GM10847 (cell line): Measurements from ENCODE around the gene PRH2.

Experiments
- POLR2A ChIP-seq: IDR thresholded peaks from 2 replicates; pipeline ENCODE4 v1.6.1; 2011; ENCODE audit not compliant: insufficient read length; ENCODE audit errors: extremely low read depth

Gene PRH2

DNA sequence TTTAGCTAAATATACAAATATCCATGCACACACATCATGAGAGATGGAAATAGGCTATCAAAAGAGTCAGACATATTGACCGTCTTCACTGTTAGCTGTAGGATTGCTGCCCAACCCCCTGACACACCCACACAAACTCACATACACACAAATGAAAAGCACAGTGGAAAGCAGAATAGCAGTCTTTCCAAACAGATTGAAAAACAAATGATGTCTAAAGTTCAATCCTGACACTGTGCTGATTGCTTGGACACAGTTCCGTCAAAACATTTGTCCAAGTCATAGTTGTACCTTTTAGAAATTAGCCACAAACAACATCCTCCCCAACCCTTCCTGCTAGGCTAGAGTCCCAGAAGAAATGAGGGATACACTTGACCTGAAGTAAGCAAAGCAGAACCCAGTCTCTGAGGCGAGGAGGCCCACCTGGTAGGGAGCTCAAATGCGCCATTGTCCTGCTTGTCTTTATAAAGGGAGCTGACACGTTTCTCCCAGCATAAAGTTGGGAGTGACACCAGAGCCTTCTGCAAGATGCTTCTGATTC is at the start of gene PRH2:
Gene PRH2 (plus strand): TSS at position 491 of the 541 bp plus-strand sequence. CDS start 38 bp downstream, at position 529.
- TF ChIP-seq POLR2A, result no peak

- no peak for TF ChIP-seq POLR2A
Measured at GRCh38 chr12:10884086-10884725, 44.8 kb upstream of the PRH2 start, which contains the start of gene PRH1. Gene PRH1 (minus strand): TSS chr12:10884255. CDS start chr12:10884217, 38 bp downstream.

GRCh38 chr12:10889226-10889625 is 39.8 kb upstream of the PRH2 start:
- TF ChIP-seq POLR2A, result no peak

- no peak for TF ChIP-seq POLR2A
Measured at GRCh38 chr12:10891937-10892336, 37.1 kb upstream of the PRH2 start.

DNA sequence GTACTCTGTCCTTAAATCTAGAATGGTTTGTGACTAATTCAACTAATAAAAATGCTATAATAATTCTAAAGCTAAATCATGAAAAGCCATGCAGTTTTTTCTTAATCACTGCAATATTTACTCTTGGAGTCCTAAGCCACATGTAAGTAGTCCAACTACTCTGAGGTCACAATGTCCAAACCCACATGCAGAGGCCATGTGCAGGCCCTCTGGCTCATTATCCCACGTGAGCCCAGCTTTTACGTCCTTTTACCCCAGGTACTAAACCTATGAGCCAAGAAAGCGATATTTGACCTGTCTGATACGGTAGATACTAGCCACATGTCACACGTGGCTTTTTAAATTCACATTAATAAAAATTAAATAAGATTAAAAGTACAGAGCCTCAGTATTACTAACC is 32.2 kb upstream of the PRH2 start:
- no peak for TF ChIP-seq POLR2A

GRCh38 chr12:10900530-10900929 is 28.5 kb upstream of the PRH2 start:
- TF ChIP-seq POLR2A, result no peak

DNA sequence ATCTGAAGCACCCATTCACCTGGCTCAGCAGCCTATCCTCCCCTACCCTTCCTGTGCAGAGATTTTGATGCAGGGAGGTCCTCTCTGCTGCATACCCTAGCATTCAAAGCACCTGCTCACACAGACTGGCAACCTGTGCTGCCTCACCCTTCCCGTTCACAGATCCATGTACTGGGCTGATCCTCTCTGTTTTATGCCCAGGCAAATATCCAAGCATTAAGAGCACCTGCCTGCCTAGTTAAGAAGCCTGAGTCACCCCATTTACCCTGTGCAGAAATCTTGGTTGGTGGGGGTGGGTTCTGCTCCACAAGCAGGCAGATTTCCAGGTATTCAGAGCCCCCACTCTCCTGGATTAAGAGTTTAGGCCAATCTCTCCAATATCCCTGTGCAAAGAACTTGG is 28.1 kb upstream of the PRH2 start:
- TF ChIP-seq POLR2A, result no peak

- TF ChIP-seq POLR2A, result no peak
Measured at GRCh38 chr12:10901427-10901826, 27.6 kb upstream of the PRH2 start.

DNA sequence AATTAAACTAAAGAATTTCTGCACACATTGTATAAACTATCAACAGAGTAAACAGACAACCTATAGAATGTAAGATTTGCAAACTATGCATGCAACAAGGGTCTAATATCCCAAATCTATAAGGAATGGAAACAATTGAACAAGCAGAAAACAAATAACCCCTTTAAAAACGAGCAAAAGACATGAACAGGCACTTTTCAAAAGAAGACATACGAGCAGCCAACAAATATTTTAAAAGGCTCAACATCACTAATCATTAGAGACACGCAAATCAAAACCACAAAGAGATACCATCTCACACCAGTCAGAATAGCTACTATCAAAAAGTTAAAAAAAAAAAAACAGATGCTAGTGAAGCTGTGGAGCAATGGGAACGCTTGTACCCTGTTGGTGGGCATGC is 24.4 kb upstream of the PRH2 start:
- TF ChIP-seq POLR2A, result no peak

DNA sequence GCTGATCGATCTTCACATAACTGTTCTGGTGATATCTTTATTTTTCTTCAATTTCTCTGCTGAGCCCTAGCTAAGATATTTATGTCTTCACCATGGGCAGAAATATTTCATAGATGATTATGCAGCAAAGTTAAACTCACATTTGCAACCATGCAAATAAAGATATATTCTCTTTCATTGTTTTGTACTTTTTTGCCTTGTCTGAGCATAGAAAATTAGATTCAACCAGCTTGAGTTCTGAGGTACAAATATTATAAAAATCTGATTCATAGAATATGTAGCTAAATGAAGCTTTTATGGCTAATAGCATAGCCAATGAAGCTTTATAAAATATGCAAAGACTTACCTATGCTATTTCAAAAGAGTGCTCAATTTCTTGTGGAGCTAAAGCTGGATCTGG is 19.6 kb upstream of the PRH2 start, which contains the start of gene TAS2R13:
Gene TAS2R13 (minus strand): TSS at position 101 of the 400 bp plus-strand sequence. CDS start 264 bp downstream, outside the sequence.
- TF ChIP-seq POLR2A, result no peak

GRCh38 chr12:10910380-10910779 is 18.7 kb upstream of the PRH2 start:
- no peak for TF ChIP-seq POLR2A

- TF ChIP-seq POLR2A, result no peak
Measured at GRCh38 chr12:10919809-10920208, 9.2 kb upstream of the PRH2 start.

GRCh38 chr12:10926269-10926668 is 2.8 kb upstream of the PRH2 start:
- no peak for TF ChIP-seq POLR2A

DNA sequence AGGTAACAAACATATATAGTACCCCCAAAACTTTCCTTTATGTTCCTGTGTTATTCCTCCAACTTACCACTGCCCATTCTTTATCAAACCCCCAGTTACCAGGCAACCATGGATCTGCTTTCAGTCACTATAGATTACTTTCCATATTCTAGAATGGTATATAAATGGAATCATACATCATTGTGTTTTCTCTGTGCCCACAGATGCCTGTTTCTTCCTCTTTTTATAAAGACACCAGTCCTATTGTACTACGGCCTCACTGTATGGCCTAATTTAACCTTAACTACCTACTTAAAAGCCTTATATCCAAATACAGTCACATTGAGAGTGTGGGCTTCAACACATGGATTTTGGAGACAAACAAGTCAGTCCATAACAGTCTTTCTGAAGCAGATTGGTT is 7.5 kb downstream of the PRH2 start:
- no peak for TF ChIP-seq POLR2A

- no peak for TF ChIP-seq POLR2A
Measured at GRCh38 chr12:10939163-10939562, 10.1 kb downstream of the PRH2 start, which contains the start of gene TAS2R14. Gene TAS2R14 (minus strand): TSS chr12:10939263. CDS start chr12:10939207, 56 bp downstream.

DNA sequence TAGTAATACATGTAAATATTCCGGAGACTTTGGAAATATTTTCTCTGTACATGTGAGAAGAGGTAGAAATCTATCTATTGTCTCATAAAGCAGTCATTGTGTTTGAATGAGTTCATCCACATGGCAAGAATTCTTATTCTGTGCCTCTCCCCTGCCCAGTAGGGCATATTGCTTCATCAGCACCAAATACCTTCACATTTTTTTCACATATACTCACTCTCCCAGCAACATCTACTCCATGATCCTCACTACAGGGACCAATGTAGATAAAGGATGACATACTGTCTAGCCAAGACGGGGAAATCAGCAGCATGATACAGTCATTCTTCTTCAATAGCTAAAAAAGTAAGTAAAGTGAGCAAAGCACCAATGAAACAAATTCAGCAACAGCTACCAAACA is 11.4 kb downstream of the PRH2 start:
- TF ChIP-seq POLR2A, result no peak

- TF ChIP-seq POLR2A, result no peak
Measured at GRCh38 chr12:10941369-10941768, 12.3 kb downstream of the PRH2 start.
